HG03060 (cell line): Measurements from ENCODE around the gene ZNF879.

Experiments used
- ATAC-seq: cut with Tn5 transposase; IDR thresholded peaks from one replicate; pipeline ENCODE4 v1.9.1; 2021; ENCODE audit warnings: low read depth, moderate number of reproducible peaks; ENCODE audit not compliant: unreplicated experiment

The ZNF879 gene

GRCh38 chr5:179006564-179006963, 17.0 kb upstream of the ZNF879 start:
- ATAC-seq, result no peak

- no peak for ATAC-seq
Observed at GRCh38 chr5:179008667-179009066, 14.9 kb upstream of the ZNF879 start.

GRCh38 chr5:179033004-179033580, 9.5 kb downstream of the ZNF879 start:
- no peak for ATAC-seq

- no peak for ATAC-seq
Observed at GRCh38 chr5:179044765-179045164, 21.2 kb downstream of the ZNF879 start.

- ATAC-seq, result no peak
Observed at GRCh38 chr5:179051784-179052183, 28.2 kb downstream of the ZNF879 start.

- ATAC-seq, result no peak
Observed at GRCh38 chr5:179054036-179054785, 30.6 kb downstream of the ZNF879 start.

- no peak for ATAC-seq
Observed at GRCh38 chr5:179054876-179055275, 31.3 kb downstream of the ZNF879 start.

GRCh38 chr5:179055436-179055835, 31.8 kb downstream of the ZNF879 start:
- ATAC-seq, result no peak

- no peak for ATAC-seq
Observed at GRCh38 chr5:179055841-179056240, 32.2 kb downstream of the ZNF879 start.

GRCh38 chr5:179060116-179061008, 36.8 kb downstream of the ZNF879 start, which contains the start of gene ZNF354C:
TSS of gene ZNF354C (plus strand) at chr5:179060373. CDS start at chr5:179062069, 1,696 bp downstream.
- ATAC-seq, result peak; percentile 78

- no peak for ATAC-seq
Observed at GRCh38 chr5:179061025-179061424, 37.4 kb downstream of the ZNF879 start.

- no peak for ATAC-seq
Observed at GRCh38 chr5:179065703-179066102, 42.1 kb downstream of the ZNF879 start.

- ATAC-seq, result no peak
Observed at GRCh38 chr5:179079165-179079987, 55.8 kb downstream of the ZNF879 start.

- ATAC-seq, result no peak
Observed at GRCh38 chr5:179080724-179081123, 57.1 kb downstream of the ZNF879 start.
